OCI-LY3 (cell line): ENCODE results near the gene KCNE1.
A peak's percentile ranks its signal among the peaks of the same experiment; 100 is the strongest.

Experiments
- H2AFZ ChIP-seq: fragments of 200-600, 300-600 bp; shearing (Covaris generic); 2 replicates; pipeline ENCODE4 v1.6.0; 2014; ENCODE audit warnings: antibody characterized with exemption, low read depth, low read length
- H3K27ac ChIP-seq: fragments of 200-600, 300-600 bp; sonication (generic); 2 replicates; pipeline ENCODE4 v1.5.1; 2014; ENCODE audit warnings: mild to moderate bottlenecking, low read length, moderate library complexity, mixed read lengths
- H3K27me3 ChIP-seq: fragments of 200-600, 300-600 bp; sonication (generic); 2 replicates; pipeline ENCODE4 v1.6.1; 2014; ENCODE audit warnings: low read depth, low read length, mixed read lengths
- H3K36me3 ChIP-seq: fragments of 200-600, 300-600 bp; sonication (generic); replicated peaks from 2 replicates; pipeline ENCODE3; 2014; ENCODE audit warnings: low read depth, low read length, mixed read lengths
- H3K4me1 ChIP-seq: fragments of 300-600, 200-600 bp; sonication (generic); 2 replicates; pipeline ENCODE4 v1.6.1; 2014; ENCODE audit warnings: low read length, mixed read lengths
- H3K4me2 ChIP-seq: fragments of 200-600, 300-600 bp; sonication (generic); 2 replicates; pipeline ENCODE4 v1.6.1; 2014; ENCODE audit warnings: low read length, mixed read lengths
- H3K4me3 ChIP-seq: fragments of 300-600, 200-600 bp; sonication (generic); 2 replicates; pipeline ENCODE4 v1.5.1; 2014; ENCODE audit warnings: antibody characterized with exemption, mild to moderate bottlenecking, low read length, moderate library complexity
- H3K79me2 ChIP-seq: fragments of 300-600, 200-600 bp; shearing (Covaris generic); 2 replicates; pipeline ENCODE4 v1.6.1; 2014; ENCODE audit warnings: mild to moderate bottlenecking, low read length, mixed read lengths
- H3K9ac ChIP-seq: fragments of 300-600, 200-600 bp; shearing (Covaris generic); 2 replicates; pipeline ENCODE4 v1.6.0; 2014; ENCODE audit warnings: mild to moderate bottlenecking, low read length, moderate library complexity
- H3K9me3 ChIP-seq: fragments of 200-600, 300-600 bp; shearing (Covaris generic); 2 replicates; pipeline ENCODE4 v1.6.1; 2014; ENCODE audit warnings: low read length, mixed read lengths; ENCODE audit not compliant: insufficient read depth
- H4K20me1 ChIP-seq: fragments of 200-600, 300-600 bp; sonication (generic); 2 replicates; pipeline ENCODE4 v1.6.1; 2016; ENCODE audit warnings: low read length, mixed read lengths; ENCODE audit not compliant: insufficient read depth
- CTCF ChIP-seq: fragments of 200-600, 300-600 bp; sonication (generic); IDR thresholded peaks from 2 replicates; pipeline ENCODE4 v1.5.1; 2014; ENCODE audit warnings: antibody characterized with exemption, low read length, low read depth
- EZH2phosphoT487 ChIP-seq: fragments of 200-600 bp; shearing (Covaris generic); IDR thresholded peaks from 2 replicates; pipeline ENCODE4 v1.6.1; 2018; ENCODE audit warnings: antibody characterized with exemption, mixed run types, low read depth

KCNE1 gene

GRCh38 chr21:34524646-34525601, 12.9 kb upstream of the KCNE1 start:
- Histone ChIP-seq H3K4me2 (peak overlapping the region; percentile 22), H3K4me3 (no peak overlapping the region)

GRCh38 chr21:34523019-34523555, 11.1 kb upstream of the KCNE1 start:
- Histone ChIP-seq H3K27me3 (peaks cover 8% of the 10 kb centered on the region), H3K9me3 (no peaks in the 10 kb centered on the region), H3K79me2 (no peaks in the 10 kb centered on the region), H3K4me2 (no peak overlapping the region), H3K4me1 (peaks cover 21% of the 10 kb centered on the region), H3K9ac (no peak overlapping the region), H2AFZ (no peak overlapping the region), H3K4me3 (no peak overlapping the region), H3K27ac (no peak overlapping the region), H4K20me1 (no peaks in the 10 kb centered on the region), H3K36me3 (no peaks in the 10 kb centered on the region)
- TF ChIP-seq CTCF (no peak), EZH2phosphoT487 (no peak)

More at GRCh38 chr21:34524646-34525601, 12.9 kb upstream of the KCNE1 start:
- Histone ChIP-seq H2AFZ (no peak overlapping the region), H3K27me3 (peaks cover 15% of the 10 kb centered on the region), H3K27ac (no peak overlapping the region), H3K9ac (no peak overlapping the region), H3K79me2 (no peaks in the 10 kb centered on the region), H3K4me1 (peaks cover 21% of the 10 kb centered on the region), H3K36me3 (no peaks in the 10 kb centered on the region), H4K20me1 (no peaks in the 10 kb centered on the region), H3K9me3 (no peaks in the 10 kb centered on the region)
- no peak for TF ChIP-seq EZH2phosphoT487
- no peak for TF ChIP-seq CTCF

GRCh38 chr21:34522284-34522683, 10.3 kb upstream of the KCNE1 start:
- Histone ChIP-seq H3K36me3 (no peaks in the 10 kb centered on the region), H3K27ac (no peak overlapping the region), H2AFZ (no peak overlapping the region), H3K27me3 (peaks cover 3% of the 10 kb centered on the region; the same call in 1 of the 2 replicates), H3K9ac (no peak overlapping the region), H3K4me1 (peaks cover 21% of the 10 kb centered on the region), H3K9me3 (no peaks in the 10 kb centered on the region), H4K20me1 (no peaks in the 10 kb centered on the region), H3K4me3 (no peak overlapping the region), H3K4me2 (no peak overlapping the region), H3K79me2 (no peaks in the 10 kb centered on the region)
- TF ChIP-seq CTCF = no peak
- TF ChIP-seq EZH2phosphoT487 = no peak

- Histone ChIP-seq H3K4me3 (no peak overlapping the region), H3K9ac (no peak overlapping the region), H3K36me3 (no peaks in the 10 kb centered on the region), H3K4me2 (no peak overlapping the region), H3K27me3 (no peaks in the 10 kb centered on the region), H3K27ac (no peak overlapping the region), H3K9me3 (no peaks in the 10 kb centered on the region), H4K20me1 (no peaks in the 10 kb centered on the region), H3K4me1 (peaks cover 14% of the 10 kb centered on the region), H3K79me2 (no peaks in the 10 kb centered on the region), H2AFZ (no peak overlapping the region)
- TF ChIP-seq CTCF (no peak), EZH2phosphoT487 (no peak)
These were observed 9.6 kb upstream of the KCNE1 start for GRCh38 chr21:34521561-34521960.
